Femur (tissue), 1 donor: ENCODE data around the gene THAP10.

Experiments
- DNase-seq: peaks from one replicate; pipeline ENCODE4 v3.0.0-alpha.2; 2017

THAP10 gene

DNA sequence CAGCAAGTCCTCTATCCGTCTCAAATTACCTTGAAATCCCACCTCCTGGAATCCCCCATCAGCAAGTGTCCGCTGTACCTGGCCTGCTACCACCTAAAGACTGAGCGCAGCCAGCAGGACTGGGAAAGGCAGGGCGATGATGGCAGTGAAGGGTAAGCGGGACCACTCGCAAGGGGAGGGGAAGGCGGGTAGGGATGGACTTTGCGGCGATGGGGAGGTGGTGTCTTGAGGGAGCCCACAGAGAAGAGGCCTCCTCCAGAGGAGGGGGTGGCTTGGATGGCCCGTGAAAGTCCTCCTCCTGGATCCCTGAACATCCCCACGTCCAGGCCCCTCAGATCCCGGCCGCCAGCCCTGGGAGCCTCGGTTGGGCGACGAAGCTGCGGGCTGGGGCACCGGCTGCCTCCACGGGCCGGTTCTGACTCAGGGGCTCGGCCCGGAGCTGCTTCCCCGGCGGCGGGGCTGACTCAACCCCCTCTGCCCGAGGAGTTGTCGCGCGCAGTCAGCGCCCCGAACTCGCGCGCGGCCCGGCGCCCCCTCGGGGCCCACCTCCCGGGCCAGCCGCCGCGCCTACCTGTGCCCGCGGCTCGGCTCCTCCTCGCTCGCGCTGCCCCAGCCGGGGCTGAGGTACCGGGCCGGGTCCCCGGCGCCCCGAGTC is 38.8 kb downstream of the THAP10 start:
- DNase-seq = peak; percentile 66

GRCh38 chr15:70852501-70853317 is 39.5 kb downstream of the THAP10 start:
- DNase-seq = no peak

DNA sequence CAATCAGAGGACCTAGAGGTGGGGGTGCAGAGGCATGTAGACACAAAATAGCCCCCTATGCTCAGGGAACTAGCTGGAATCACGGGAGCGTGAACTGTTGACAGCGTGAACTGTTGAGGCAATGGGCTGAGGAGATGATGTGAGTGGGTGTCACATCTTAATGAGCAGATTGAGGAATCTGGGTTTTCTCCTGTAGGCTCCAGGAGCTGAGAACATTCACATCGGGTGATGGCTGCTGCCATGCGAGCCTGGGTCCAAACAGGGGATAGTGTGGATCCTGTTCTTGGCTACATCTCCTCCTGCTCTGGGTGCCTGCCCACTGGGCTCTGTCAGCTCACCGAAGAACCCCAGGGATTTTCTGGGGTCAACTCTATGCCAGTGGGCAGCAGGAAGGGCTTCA is 40.3 kb downstream of the THAP10 start:
- no peak for DNase-seq

- DNase-seq = no peak
Observed at GRCh38 chr15:70845602-70846360, 46.5 kb downstream of the THAP10 start.

DNA sequence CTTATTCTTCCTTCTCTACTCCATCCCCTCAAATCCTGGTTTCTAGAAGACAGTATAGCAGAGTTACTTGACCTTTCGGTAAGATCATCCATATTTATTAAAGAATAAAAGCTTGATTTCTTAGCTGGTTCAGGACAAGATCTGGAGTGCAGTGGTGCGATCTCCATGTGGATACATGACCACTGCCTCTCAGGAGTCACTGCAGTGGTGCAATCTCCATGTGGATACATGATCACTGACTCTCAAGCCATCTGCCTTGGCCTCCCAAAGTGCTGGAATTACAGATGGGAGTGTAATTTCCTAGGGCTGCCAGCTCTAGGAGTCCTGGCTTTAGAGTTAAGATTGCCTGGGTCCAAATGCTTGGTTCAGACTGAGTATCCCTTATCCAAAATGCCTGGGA is 54.8 kb downstream of the THAP10 start:
- no peak for DNase-seq

DNA sequence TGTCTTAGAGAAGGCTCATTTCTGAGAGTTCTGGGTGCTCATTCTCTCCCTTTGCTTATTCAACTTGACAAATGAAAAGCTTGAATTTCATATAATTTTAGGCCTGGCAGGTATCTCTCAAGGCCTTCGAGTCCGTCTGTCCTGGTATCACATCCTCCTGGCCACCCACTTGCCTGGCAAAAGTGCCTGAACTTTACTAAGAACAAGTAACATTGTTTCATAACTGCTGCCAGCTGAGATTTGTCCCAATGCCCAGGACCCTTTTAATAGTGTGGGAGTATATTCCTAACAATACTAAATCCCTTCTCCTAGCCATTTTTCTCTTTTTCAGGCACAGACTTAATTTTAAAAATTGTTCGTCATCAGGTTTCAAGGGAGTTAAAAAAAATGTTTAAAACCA is 56.4 kb downstream of the THAP10 start:
- no peak for DNase-seq

GRCh38 chr15:70835415-70835814 is 56.8 kb downstream of the THAP10 start:
- no peak for DNase-seq

GRCh38 chr15:70834999-70835398 is 57.2 kb downstream of the THAP10 start:
- no peak for DNase-seq

GRCh38 chr15:70833861-70834765 is 58.1 kb downstream of the THAP10 start:
- peak; percentile 85 for DNase-seq

DNA sequence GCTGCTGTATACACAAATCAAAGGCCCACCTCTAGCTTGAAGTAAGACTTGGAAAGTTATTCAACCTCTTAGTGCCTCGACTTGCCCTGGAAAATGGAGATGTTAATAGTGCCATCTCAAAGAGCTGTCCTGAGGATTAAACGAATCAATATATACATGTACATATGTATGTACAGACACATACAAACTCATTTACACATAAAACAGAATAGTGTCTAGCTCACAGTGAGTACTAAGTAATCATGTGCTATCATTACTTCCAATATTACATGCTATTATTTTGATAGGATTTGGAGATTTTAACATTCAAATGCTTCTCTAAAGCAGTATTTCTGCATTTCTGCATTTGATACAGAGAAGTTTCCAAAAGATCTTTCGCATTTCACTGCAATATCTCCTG is 58.8 kb downstream of the THAP10 start:
- no peak for DNase-seq

GRCh38 chr15:70832176-70832575 is 60.1 kb downstream of the THAP10 start:
- DNase-seq = no peak
